GM19468 (cell line): ENCODE data around the gene FBN2.

Experiments used
- ATAC-seq: cut with Tn5 transposase; IDR thresholded peaks from one replicate; pipeline ENCODE4 v1.9.1; 2021; ENCODE audit warnings: mild to moderate bottlenecking, moderate library complexity, moderate number of reproducible peaks; ENCODE audit not compliant: unreplicated experiment; ENCODE audit errors: extremely low read depth

The FBN2 gene

DNA sequence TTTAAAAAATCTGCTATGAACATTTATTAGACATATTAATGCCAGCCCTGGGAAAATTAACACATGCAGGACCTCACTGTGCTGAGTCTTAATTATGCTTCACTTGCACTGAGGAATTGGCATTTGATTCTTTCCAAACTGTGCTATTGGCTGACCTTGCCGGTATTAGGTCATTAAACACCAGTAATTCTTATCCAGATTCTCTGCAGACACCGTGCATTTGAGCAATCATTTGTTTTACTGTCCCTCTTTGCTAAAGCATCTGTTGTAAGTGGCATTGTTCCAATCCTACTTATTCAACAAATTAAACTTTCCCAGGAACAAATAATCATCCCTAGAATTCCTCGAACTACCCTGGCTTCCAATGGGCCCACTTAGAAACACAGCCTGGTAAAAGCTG is 309.5 kb downstream of the FBN2 start:
- ATAC-seq: no peak

DNA sequence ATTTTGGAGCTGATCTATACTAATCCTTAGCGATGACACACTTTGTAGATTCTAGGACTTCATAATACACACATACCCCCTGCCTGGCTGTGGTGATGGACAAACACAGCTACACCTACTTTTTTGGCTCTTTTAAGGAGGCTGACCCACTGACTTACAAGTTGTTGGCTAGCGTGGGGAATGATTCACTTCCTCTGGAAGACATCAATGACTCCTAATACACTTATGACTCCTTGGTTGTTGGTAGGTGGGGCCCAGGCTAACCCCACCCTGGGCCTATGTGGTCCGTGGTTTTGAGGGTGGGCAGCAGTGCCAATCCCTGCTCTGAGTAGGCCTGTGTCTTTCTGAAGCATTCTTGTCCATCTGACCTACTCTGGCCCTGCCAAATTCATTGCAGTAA is 310.0 kb downstream of the FBN2 start:
- no peak for ATAC-seq

DNA sequence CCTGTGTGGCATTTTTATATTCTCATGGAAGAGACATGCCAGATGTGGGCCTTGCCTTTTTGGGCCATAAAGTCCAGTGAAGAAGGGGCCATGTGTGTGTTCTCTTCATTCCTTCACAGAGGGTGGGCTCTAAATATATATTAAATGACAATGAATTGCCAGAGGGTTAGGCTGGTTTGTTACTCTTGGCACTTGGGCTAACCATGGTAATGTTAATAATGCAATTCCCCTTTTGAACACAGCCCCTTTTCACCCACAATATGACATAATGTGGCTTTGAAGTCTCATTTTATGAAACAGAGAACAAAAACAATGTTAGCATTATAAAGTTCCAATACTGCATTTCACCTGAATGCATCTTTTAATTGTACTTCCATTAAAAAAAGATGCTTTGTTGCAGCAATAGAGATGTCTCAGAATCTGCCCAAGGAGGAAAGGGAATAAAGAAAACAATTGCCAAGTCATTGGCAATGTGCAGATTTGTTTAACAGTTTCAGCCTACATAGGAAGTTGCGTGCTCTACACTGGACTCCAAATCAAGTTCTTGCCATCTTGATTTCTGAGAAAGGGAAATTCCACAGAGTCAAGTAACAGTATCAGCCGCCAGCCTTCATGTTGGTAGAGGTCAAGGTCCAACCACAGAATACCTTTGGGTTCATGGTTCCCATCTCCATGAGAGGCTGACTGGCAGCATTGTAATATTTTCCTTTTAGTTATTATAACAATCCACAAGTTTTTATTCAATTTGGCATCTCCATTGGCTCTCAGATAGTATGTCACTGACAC is 312.6 kb downstream of the FBN2 start:
- no peak for ATAC-seq

DNA sequence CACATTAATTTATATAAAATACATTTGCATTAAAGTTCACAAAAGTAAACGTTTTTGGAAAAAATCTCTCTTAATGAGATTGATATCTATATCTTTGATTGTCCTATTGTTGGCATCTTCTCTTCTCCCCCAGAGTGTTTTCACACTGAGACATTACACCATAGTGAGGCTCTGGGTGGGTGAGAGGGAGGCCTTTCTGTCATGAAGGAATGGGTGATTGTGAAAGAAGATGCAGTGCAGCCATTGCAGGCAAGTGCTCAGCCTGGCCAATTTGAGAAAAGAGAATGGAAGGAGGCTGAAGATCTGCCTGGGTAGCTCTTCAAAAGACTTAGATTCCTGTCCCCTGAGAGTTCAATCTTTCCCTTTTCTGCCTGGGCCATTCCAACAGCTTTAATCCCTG is 313.7 kb downstream of the FBN2 start:
- ATAC-seq: no peak

DNA sequence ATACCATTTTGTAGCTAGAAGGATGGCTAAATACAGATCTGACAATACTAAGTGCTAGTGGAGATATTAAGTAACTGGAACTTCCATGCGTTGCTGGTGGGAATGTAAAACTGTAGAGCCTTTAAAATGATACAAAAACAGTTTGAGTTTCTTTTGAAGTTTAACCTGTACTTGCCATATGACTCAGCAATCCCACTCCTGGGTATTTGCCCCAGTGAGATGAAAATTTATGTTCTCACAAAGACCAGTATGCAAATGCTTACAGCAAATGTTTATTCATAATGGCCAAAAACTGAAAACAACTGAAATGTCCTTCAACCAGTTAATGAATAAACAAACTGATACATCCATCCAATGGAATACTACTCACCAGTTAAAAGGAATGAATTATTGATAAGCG is 317.2 kb downstream of the FBN2 start:
- ATAC-seq: no peak

DNA sequence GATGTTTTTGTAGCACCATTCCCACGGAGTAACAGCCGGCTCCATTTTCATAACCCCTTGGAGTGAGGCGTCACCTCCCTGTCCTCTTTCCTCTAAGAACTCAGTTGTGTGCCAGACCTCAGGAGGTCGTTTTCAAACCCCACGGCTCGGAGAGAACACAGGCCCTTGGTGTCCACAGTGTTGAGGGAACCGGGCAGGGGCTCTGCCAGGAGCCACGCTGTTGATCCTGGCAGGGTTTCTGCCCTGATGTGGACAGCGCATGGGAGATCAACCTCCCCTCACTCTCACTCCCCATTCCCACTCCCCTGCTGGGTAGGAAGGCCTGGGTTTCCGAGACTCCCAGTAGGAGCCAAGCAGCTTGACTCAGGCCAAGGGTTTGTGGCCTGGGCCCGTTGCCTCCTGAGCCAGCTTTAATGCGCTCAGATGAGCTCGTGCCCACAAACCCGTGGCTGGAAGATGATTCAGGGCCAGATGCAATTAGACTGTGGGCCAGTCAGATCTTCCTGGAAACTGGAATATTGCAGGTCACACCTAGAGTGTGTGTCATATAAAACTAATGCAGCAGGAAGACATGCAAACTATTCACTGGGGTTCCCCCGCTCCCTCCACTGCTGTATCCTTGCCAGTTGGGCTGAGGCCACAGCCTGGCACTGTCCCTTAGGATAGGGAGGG is 321.0 kb downstream of the FBN2 start:
- ATAC-seq: no peak

DNA sequence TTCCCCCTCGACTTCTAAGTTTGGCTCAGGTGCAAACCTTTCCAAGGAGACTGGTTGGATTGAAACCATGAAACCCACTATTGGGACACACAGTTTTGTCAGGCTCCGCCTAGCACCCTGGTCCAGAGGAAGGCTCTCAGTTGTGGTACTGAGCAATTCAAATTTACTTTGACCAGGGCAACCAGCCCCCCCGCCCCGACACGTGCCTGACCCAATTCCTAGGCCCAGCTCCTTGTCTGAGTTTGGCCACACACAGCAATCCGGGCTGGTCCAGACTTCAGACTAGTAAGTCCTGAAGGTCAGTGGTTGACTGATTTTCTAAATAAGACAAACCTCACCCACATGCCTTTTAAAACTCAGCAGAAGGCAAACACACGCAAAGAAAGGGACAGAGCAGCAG is 321.8 kb downstream of the FBN2 start:
- ATAC-seq: no peak

DNA sequence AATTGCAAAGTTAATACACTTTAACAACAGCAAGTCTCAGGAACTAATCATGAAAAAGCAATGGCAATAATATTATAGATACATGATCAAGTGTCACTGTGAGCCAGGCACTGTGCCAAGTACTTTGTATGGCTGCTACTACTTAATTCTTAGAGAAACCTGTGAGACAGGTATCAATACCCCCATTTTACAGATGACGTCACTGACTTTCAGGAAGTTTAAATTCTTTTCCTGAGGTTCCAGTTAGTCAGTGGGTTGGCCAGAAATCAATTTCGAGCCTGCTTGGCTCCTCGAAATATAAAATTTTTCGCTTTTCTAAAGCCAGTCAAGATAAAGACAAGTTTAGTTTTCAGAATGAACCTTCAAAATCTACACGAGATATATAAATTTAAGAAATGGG is 324.2 kb downstream of the FBN2 start:
- no peak for ATAC-seq

DNA sequence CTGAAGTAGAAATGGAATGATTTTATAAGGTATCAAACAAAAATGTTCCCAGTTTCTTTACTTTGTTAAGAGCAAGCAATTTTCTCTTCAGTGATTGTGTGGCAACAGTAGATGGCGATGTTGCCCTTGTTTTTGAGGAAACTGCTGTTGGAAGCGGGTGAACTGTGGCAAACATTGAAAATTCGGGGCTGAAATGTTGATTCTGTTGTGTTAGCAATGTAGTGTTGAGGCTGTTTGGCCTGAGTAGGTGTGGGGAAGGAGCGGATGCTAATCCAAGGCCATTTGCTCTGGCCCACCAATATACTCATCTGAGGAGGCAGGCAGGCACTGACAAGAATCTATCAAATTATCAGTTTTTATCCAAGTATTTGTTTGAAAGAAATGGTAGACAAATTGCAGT is 324.7 kb downstream of the FBN2 start:
- ATAC-seq: no peak

DNA sequence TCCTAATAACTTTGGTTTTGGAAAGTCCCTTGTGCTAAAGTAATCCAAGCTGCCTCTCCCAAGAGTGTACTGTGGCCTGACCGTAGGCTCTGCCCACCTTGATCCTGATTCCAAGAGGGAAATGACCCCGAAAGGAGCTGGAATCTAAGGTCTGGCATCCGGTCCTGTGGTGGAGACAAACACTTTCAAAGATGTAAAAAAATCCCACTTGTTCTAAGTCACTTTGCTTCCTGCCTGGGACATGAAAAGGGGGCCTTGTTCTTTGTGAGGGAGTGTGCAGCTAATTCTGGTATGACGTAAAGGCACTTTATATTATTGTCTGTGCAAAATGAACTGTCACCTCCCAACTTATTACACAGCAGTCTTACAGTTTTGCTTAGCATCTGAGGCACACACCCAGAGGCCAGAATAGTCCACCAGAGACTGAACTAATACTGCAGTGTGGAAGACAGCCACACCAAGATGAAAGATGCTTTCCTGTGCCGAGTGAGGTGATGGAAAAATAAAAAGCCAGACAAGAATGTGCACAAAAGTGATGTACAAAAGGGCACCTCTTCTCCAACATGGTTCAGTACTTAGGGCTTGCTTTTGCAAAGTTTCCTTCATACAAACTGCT is 325.7 kb downstream of the FBN2 start:
- ATAC-seq: no peak

DNA sequence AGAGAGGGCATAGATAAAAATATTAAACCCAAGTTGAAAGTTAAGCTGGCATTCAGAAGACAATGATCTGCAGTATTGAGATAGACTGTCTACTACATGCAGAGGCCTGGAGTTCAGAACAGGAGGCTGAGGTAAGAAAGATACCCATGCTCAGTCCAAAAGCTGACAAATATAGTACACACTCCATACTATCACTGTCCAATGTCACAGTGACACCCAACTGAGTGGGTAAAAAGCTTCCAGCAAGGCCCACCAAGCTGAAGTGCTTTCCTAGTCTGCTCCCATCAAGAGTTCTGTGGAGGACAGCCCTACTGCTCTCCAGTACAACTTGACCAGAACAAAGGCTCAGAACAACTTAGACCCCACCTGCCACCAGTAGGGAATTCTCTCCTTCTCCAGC is 329.6 kb downstream of the FBN2 start:
- ATAC-seq: no peak
